HG03460 (cell line): ENCODE data around the gene IDS.
"Not testable (repeated sequence)": the region's sequence is repeated elsewhere in the genome, so short reads cannot be mapped to it uniquely, and the experiment has no call there.

ENCODE experiments used
- ATAC-seq: cut with Tn5 transposase; IDR thresholded peaks from one replicate; pipeline ENCODE4 v1.9.1; 2021; ENCODE audit not compliant: unreplicated experiment

The IDS gene, protein sequence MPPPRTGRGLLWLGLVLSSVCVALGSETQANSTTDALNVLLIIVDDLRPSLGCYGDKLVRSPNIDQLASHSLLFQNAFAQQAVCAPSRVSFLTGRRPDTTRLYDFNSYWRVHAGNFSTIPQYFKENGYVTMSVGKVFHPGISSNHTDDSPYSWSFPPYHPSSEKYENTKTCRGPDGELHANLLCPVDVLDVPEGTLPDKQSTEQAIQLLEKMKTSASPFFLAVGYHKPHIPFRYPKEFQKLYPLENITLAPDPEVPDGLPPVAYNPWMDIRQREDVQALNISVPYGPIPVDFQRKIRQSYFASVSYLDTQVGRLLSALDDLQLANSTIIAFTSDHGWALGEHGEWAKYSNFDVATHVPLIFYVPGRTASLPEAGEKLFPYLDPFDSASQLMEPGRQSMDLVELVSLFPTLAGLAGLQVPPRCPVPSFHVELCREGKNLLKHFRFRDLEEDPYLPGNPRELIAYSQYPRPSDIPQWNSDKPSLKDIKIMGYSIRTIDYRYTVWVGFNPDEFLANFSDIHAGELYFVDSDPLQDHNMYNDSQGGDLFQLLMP

DNA sequence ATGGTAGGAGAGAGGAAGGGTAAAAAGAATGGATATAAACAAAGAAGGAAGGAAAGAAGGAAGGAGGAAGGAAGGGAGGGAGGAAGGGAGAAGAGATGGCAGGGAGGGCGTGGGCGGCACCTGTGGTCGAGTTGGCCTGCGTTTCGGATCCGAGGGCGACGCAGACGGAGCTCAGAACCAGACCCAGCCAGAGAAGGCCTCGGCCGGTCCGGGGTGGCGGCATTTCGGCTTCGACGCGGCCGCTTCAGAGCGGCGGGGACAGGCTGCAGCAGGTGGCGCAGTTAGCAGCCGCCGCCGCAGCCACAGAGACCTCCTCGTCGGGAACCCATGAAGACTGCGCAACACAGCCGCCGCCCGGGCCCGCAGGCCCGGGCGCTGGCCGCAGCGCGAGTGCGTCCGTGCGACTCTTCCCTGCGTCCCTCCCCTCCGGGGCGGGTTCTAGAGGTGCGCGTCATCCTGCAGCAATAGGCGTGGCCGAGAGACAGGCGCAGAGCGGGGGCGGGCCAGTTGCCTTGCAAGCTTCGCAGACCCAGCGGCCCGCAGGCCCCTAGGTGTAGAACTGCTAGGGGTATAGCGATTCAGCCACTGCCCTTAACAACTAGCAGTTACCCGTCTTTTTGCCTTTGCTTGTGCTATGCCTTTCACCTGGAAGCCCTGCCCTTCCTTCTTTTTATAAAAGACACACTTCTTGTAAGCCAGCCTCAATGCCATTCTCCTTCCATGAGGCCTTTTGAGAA, at the start of gene IDS:
IDS (minus strand) TSS at position 392 of the 737 bp plus-strand sequence; CDS start at position 223, 169 bp downstream.
- peak; percentile 74 for ATAC-seq

DNA sequence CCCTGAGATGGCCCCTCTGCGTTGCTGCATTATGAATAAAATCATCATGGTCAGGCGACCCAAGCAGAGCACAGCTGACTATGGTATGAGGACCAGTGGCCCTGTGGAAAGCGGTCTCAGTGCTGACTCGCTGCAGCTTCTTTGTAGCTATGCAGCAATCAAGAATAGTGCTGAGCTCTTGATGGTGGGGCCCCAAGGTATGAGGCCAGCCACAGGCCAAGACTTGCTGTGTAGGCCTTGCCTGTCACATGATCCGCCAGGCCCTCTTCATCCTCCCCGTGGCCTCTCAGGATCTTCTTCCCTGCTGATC, 46.8 kb upstream of the IDS start:
- ATAC-seq = not testable (repeated sequence)

DNA sequence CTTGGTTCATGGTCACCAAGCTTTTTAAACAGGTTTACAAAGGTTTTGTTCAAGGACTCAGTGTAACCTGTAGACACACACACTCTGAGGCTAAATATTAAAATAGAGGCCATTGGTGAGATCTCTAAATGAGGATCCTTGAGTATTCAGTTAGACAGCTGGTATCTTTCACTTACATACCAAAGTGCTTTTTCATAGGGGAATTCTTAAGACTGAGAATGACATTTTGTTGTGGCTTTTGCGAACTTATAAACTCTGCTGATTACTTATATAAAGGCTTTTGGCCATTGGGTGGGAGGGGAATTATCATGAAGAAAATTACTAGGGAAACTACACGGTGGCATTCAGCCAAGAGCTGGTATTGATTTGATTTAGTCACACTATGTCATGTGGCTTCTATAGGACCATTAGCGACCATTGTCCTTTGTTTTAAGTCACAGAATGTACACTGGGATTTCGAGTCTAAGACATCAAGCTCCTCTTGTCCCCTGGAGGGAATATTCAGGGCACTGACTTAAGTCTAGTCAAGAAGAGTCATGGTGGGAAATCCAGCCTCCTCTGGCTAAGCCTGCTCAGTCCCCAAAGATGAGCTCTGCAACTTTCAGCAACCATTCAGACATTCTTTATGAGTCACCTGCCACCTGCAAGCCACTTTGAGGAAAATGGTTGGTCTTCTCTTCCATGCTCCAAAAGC, 46.3 kb upstream of the IDS start:
- not testable (repeated sequence) for ATAC-seq

DNA sequence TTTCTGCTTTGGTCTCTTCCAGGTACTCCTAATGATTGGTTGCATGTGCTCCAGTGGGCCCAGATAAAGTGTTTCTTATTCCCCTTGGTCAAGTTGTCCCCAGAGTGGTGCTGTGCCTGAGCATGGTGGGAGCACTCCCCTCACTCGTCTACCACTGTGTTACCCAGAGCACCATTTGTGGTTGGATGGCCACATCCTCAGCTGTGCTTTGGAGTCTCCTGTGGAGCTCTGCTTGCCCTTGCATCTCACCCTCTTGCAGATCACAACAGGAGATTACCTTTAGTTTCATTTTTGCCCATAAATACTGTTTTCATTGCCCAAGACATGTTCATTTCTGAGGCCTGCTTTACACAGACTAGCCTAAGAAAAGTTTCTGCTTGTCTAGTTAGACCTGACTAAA, 45.3 kb upstream of the IDS start:
- ATAC-seq = not testable (repeated sequence)

DNA sequence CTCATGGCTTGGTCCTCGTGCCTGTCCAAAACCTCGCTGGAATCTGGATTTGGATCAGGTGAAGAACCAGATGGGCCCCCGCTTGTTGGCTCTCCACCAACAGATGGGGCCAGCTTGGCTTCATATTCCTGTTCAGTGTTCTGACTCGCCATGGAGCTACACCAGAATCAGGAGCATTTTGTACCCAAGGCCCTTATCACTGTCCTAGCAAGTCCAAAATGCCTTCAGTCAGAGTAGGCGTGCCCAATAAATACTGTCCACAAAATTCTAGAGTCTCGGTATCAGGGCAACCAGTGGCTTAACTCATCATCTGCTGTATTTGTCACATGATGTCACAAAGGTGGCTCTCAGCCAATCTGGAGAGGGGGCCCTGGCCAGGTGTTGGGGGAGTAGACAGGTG, 44.6 kb upstream of the IDS start, which contains the start of gene HSFX3:
HSFX3 (minus strand) TSS at position 224 of the 400 bp plus-strand sequence; CDS start at position 152, 72 bp downstream.
- ATAC-seq = not testable (repeated sequence)

DNA sequence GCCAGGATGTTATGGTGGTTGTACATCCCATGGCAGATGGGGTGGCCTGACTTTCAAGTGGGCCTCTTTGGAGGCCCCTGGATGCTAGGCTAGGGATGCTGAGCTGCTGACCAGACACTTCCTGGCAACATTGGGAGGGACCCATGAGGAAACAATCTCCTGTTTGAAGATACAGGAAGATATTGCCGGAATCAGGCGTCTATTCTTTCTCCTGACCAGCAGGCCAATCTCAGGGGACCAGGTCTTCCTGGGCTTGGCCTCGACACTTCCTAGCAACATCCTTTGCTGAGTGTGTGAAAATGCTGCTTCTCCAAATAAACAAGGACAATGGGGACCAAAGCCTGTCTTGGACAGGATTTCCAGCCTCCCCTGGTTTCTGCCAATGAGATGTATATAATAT, 42.7 kb upstream of the IDS start:
- not testable (repeated sequence) for ATAC-seq

DNA sequence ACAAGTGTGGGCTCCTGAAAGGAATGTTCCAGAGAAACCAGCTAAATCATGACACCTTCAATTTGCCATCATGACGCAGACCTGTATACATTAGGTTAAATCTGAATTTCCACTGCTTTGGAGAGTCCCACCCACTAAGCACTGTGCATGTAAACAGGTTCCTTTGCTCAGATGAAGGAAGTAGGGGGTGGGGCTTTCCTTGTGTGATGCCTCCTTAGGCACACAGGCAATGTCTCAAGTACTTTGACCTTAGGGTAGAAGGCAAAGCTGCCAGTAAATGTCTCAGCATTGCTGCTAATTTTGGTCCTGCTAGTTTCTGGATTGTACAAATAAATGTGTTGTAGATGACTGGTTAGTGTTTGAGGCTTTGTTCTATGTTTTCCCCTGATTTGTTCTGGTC, 41.9 kb upstream of the IDS start:
- not testable (repeated sequence) for ATAC-seq

DNA sequence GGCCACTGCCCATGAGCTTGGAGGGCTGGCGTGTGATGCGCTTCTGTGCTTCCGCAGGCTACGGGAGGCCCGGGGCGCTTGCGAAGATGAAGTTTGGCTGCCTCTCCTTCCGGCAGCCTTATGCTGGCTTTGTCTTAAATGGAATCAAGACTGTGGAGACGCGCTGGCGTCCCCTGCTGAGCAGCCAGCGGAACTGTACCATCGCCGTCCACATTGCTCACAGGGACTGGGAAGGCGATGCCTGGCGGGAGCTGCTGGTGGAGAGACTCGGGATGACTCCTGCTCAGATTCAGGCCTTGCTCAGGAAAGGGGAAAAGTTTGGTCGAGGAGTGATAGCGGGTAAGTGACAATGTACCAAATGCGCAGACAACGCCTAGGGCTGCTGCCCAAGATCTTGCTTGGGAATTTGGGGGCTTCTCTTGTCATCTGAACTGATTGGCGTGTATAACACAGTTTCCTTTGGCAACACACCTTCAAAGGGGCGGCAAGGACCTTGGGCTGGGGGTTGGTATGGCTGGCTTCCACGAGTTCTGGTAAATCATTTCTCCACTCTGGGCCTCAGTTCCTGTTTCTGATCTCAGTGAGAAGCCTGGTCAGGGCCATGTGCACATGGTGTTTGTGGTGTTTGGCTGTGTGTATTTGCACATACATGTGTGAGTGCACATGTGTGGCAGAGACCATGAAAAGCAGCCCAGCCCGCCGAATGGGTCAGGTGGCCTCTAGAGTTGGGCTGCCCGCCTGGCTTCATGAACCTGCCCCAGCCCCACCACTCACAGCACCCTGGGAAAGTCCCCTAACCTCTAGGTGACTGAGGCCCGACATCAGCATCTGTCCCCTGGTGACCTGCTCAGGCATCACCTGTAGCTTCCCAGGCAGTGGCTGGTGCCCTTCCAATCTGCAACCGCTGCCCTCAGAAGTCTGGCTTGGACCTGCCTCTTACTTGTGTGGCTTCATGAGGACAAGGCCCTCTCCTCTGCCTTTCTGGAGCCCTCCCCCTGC, 40.7 kb upstream of the IDS start:
- peak; percentile 51 for ATAC-seq

DNA sequence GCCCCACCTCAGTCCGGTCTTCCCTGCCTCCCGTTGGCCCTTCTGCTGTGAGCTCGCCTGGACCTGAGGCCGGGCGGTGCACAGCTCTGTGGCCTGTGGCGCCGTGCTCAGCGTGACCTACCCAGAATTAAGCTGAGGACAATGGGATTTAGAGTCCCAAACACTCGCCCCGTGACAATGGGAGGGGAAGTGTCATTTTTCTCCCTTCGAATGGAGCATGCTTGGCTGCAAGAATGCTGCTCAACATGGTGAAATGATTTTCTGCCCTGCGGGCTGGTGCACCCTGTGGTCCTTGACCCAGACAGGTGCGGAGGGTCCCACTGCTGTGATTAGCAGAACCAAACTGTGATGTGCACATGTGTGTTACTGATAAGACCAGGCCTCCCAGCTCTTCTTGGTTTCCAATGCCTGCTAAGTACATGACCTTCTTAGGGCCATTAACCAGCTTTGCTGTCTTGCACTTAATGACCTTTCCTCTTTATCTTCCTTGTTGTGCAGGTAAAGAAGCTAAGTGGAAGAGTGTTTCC, 36.5 kb upstream of the IDS start:
- ATAC-seq = no peak

DNA sequence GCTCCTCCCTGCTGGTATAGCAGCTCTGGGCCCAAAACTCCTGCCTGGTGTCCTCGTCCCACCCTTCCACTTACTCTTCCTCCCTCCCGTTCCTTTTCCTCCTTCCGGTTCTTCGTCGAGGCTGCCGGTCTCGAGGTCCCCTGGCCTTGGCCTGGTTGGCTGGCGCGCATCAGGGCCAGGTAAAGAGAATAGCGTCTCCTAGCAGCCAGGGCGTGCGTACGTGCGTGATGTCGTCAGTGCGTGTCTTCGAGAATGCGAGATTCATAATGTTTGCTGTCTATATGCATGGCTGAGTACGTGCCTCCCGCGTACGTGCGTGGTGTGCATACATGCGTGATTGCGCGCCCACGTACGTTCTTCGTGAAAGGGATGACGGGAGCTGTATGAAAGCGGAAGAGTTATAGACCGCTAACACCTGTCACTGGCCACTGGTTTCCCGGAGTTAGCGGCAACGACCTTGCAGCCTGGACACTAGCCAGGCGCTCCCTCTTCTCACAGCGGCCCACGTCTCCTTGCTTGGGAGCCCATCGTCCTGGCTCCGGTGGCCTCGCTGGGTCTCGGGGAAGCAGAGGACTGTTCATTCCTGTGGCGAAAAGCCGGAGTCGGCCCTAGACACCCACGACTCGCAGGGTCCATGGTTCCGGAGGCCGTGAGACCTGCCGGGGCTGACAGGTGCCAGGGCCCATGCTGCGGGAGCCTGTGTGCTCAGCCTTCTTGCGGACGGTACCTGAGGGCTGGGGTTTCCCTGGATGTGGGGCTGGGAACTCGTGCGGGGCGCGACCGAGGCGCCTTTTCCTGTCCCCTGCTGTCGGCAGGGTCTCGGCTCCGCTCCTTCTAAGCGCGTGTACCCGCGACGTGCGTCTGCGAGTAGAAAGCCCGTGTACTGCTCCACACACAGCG, 35.8 kb upstream of the IDS start, which contains the start of gene EOLA1:
EOLA1 (plus strand) TSS at position 392 of the 900 bp plus-strand sequence. CDS start 4,619 bp downstream, outside the sequence.
- ATAC-seq = peak; percentile 75

DNA sequence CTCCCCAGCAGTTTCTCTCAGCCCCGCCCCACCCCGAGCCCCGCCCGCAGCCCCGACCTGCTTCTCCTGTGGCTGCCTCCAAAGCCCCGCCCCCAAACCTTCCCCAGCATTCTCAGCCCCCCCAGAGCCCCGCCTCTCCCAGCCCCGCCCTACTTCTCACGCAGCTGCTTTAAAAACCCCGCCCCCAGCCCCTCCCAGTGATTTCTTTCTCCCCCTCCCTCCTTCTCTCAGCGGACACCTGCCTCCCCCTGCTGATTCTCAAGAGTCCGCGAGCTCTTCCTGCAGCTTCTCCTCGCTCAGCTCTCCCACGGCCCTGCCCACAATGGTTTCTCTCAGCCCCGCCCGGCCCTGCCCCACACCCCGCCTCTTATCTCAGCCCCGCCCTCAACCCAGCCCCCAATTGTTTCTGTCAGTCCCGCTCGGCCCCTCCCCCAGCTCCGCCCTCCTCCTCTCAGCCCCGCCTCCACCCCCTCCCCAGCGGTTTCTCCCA, 35.1 kb upstream of the IDS start:
- peak; percentile 1 for ATAC-seq

DNA sequence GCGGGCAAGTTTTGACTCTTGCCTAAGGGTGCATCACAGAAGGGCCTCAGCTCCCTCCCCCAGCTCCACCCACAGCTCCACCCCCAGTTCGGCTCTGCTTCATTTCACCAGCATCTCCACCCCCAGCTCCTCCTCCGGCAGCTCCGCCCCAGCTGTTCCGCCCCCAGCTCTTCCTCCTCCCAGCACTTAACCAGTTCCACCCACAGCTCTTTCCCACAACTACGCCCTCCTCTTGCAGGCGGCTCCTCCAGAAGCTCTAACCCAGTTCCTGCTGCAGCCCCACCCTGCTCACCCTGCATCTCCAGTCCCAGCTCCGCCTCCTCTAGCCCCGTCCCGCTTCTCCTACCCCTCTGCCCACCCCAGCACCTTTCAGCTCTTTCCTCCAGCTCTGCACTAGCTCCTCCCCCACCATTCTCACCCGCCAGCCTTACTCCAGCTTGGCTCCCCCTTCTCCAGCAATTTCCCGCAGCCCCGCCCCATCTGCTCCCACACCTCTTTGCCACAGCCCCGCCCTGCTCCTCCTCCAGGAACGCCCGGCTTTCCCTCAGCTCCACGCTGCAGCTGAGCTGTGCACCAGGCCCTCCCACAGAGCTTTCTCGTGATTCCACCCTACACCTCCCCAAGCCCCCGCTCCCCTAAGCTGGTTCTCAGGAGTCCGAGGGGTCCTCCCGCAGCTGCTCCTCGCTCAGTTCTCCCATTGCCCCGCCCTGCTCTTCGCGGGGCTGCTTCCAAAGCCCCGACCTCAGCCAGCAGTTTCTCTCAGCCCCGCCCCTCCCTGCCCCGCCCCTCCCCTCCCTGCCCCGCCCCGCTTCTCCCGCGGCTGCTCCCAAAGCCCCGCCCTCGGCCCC, 34.4 kb upstream of the IDS start:
- ATAC-seq = peak; percentile 43

DNA sequence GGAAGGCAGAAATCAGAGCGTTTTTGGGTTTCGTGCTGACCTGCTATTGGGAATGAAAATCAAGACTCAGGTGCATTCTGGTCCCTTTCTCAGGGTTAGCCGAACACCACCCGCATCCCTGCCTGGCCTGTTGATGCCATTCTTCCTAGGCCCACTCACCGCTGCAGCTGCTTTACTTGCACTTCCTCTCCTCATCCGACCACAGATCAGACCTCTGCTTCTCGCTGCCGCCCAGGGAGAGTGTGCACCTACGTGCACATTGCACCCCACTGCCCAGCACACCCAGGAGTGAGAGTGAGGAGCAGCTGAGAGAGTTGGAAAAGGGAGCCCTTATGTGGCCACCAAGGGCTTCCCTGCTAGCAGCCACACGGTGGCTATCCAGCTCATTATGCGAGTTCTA, 32.4 kb upstream of the IDS start:
- ATAC-seq = not testable (repeated sequence)

DNA sequence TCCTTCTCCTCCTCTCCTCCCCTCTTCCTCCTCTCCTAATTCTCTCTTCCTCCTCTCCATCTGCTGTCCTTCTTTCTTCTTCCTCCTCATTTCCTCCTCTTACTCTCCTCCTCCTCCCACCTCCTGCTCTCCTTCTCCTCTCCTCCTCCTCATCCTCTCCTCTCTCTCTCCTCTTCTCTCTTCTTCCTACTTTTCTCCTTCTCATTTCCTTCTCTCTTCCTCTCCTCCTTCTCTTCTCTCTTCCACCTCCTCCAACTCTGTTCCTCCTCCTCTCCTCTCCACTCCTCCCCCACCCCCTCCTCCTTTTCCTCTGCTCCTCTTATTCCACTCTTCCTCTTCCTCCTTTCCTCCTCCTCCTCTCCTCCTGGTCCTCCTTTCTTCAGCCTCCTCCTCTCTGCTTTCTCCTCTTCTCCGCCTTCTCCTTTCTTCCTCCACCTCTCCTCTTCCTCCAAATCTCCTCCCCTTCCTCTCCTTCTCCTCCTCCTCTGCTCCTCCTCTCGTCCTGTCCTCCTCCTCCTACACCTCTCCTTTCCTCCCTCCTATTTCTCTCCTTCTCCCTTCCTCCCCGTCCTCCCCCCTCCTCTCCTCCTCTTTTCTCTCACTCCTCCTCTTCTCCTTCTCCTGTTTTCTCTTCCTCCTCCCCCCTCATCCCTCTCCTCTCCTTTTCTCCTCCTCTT, 30.0 kb upstream of the IDS start:
- not testable (repeated sequence) for ATAC-seq

DNA sequence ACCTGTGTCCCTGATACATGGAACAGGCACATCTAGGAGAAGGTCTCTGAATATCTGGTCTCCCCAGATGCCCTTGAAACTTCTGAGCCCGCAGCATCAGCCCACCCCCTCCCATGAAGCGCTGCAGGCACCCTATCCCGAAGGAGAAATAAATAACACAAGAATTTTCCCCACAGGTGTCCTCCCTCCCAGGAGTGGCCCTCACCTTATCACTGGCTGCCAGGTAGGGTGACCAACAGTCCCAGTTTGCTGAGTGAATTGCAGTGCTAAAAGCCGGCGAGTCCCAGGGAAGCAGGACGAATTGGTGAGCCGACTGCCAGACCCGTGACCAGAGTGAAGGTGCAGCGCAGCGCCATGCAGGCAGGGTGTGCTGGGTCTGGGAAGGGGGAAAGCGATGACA, 28.9 kb upstream of the IDS start:
- not testable (repeated sequence) for ATAC-seq

DNA sequence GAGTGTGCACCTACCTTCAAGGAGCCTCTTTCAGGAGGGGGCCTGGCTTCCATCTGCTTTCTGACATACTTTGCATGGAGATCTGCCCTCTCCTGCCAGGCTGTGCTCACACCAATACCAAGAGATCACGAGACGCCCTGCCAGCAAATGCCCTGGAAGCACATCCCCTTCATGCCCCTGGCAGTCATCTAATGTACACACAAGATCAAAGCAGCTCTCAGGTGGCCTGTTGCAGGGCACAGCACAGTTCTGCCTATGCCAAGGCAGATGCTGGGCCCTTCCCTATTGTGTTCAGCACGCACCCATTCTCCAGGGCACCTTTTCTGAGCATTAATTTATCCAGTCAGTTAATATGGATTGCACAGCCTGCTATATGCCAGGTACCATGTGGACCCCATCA, 27.8 kb upstream of the IDS start:
- not testable (repeated sequence) for ATAC-seq

DNA sequence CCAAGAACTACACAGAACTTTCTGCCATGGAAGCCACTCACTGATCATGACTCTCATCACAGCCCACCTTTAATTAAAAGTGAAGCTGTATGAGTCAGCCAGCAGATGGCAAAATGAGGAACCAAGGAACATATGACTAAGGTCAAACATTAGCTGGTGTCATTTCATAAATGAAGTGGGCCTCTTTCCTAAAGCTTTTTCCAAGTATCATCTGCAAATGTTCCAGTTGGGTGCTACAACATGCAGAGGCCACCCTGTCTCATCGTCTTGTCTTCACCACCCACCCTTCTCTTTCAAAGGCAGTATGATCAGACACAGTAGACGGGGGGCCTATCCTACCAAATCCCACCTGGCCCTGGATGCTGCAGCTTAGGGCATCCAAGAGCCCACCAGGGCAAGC, 26.5 kb upstream of the IDS start:
- peak; percentile 79 for ATAC-seq
